Ishikawa (cell line): ENCODE results near the gene TM6SF1.

Experiments
- NFIC ChIP-seq: IDR thresholded peaks from 2 replicates; pipeline ENCODE4 v1.6.1; 2012
- RAD21 ChIP-seq: IDR thresholded peaks from 2 replicates; pipeline ENCODE4 v1.6.1; 2012; ENCODE audit warnings: low read depth
- TAF1 ChIP-seq: IDR thresholded peaks from 2 replicates; pipeline ENCODE4 v1.6.1; 2012; ENCODE audit warnings: low read depth, mild to moderate bottlenecking
- TEAD4 ChIP-seq: IDR thresholded peaks from 2 replicates; pipeline ENCODE4 v1.6.1; 2012

DNA sequence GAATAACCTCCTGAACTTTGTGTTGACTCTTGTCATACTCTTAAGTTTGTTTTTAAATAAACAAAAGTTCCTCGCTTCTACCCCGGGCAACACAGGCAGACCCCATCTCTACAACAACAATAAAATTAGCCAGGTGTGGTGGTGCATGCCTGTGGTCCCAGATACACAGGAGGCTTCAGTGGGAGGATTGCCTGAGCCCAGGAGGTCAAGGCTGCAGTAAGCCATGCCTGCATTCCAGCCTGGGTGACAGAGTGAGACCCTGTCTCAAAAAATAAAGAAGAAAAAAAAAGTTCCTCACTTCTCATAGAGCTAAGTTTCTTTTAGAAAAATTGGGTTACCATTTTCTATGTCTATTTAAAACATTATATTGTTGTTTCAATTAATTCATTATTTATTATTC lies 70.9 kb downstream of the TM6SF1 start:
- TF ChIP-seq NFIC (no peak), TEAD4 (no peak), TAF1 (no peak), RAD21 (no peak)
